Fibroblast of mammary gland (primary cell): ENCODE measurements around the gene ULBP1.
"Not testable (repeated sequence)": the region's sequence is repeated elsewhere in the genome, so short reads cannot be mapped to it uniquely, and the experiment has no call there.

ENCODE experiments used
- DNase-seq: peaks from one replicate; pipeline ENCODE4 v3.0.0-alpha.2; 2010; ENCODE audit warnings: low read depth
- H3K4me3 ChIP-seq: 2 replicates; pipeline ENCODE4 v1.5.1; 2011; ENCODE audit warnings: low read depth, mild to moderate bottlenecking, low read length, moderate library complexity; ENCODE audit not compliant: control insufficient read depth
- TF ChIP-seq, protein P1 (sequence below): conservative IDR thresholded peaks from 2 replicates; pipeline ENCODE4 v1.5.1; 2011; ENCODE audit warnings: low read depth, low read length, inconsistent platforms; ENCODE audit not compliant: control insufficient read depth, insufficient read depth

ULBP1 gene

DNA sequence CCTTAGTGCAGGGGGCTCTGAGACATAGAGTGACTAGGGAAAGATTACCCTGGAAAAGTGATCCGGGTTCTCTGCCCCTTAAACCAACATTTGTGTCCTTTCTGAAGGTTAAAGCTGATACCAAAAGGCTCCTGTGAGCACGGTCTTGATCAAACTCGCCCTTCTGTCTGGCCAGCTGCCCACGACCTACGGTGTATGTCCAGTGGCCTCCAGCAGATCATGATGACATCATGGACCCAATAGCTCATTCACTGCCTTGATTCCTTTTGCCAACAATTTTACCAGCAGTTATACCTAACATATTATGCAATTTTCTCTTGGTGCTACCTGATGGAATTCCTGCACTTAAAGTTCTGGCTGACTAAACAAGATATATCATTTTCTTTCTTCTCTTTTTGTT is 15.1 kb upstream of the ULBP1 start:
- no peak overlapping the region for H3K4me3 ChIP-seq
- no peak for DNase-seq
- TF ChIP-seq, protein P1, sequence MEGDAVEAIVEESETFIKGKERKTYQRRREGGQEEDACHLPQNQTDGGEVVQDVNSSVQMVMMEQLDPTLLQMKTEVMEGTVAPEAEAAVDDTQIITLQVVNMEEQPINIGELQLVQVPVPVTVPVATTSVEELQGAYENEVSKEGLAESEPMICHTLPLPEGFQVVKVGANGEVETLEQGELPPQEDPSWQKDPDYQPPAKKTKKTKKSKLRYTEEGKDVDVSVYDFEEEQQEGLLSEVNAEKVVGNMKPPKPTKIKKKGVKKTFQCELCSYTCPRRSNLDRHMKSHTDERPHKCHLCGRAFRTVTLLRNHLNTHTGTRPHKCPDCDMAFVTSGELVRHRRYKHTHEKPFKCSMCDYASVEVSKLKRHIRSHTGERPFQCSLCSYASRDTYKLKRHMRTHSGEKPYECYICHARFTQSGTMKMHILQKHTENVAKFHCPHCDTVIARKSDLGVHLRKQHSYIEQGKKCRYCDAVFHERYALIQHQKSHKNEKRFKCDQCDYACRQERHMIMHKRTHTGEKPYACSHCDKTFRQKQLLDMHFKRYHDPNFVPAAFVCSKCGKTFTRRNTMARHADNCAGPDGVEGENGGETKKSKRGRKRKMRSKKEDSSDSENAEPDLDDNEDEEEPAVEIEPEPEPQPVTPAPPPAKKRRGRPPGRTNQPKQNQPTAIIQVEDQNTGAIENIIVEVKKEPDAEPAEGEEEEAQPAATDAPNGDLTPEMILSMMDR: no peak

DNA sequence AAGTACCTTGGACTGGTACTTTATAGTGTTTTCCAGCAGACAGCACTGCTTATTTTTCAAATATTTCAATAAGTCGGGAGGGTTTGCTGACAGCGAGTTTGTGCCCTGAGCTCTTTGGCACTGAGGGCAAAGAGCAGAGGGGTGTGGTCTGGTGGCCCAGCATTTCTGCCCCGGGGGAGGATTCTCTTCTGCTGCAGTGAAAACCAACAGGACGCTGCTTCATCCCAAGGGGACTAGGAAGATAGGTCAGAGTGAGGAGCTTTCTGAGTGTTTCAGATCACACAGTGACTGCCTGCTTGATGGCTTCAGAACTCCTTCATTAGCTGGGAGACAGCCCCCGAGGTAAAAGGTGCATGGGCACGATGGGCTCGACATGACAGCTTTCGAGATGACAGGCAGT is 13.3 kb upstream of the ULBP1 start:
- DNase-seq: no peak
- TF ChIP-seq, protein P1: no peak
- H3K4me3 ChIP-seq: no peak overlapping the region

DNA sequence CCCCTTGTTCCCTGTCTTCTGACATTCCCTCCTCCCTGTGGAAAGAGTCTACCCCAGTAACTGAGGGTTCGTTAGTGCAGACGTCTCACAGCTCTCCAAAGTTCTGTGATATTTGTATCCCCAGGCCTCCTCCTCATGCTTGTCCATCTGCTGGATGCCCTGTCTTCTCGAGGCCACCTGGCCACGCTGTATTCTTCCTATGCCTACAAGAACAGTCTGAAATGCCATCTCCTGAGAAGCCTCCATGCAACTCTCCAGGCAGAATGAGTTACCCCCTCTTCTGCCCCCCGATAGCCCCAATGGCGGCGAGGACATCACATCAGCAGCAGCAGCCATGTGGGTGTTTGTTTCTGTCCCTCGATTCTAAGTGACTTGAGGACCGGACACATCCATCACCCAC is 12.6 kb upstream of the ULBP1 start:
- TF ChIP-seq, protein P1: no peak

DNA sequence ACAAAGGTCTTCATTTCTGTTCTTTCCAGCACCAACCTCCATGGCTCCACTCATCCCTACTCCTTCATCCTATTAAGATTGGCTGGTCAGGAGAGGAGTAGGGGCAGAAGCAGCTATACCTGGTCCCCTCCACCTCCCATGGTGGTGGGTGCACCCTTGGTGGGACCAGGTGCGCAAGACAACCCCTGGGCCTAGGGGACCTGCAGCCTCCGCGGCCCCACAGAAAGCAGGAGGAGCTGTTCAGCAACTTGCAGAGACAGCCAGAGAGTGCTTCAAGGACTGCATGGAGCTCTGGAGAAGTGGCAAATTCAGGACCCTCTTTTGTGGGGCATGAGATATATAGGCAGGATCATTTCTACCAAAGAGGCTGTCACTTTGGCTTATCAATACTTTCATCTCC is 12.1 kb upstream of the ULBP1 start:
- no peak overlapping the region for H3K4me3 ChIP-seq
- TF ChIP-seq, protein P1: no peak
- DNase-seq: no peak

More for the DNA sequence above, 12.6 kb upstream of the ULBP1 start:
- no peak for DNase-seq
- no peak overlapping the region for H3K4me3 ChIP-seq

DNA sequence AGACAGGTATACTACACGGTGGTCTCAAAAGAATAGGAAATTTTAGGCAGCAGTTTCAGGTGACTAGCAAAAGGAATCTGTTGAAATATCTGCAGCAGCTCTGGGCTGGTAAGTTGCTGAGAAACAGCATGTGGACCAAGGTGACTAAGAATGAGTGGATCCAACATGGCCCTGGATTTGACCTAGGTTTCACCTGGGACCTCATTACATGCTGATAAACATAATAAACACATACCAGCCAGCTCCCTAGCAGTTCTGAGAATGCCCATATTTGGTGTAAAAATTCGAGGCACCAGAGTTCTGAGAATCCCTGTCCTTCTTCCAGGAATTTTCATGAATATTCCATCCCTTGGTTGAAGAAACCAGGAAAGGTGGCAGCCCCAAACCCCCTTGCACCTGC is 10.4 kb upstream of the ULBP1 start:
- H3K4me3 ChIP-seq, DNase-seq: not testable (repeated sequence)

DNA sequence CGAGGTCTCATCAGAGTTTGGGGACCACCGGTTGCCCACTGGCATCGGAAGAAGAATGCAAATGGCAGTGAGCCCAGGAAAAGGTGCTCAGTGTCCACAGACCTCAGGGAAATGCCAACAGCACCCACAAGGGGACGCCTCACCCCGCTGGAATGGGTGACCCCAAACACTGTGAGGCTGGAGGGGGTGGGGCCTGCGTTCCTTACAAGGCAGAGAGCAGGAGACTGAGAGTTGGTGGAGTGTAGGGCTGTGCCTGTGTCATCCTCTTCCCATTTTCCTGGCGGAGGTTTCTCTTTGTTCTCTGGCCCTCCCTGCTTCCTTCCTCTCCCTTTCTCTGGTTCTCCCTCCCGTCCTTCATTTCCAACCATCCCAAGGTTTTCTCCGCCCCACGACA is 9.8 kb upstream of the ULBP1 start:
- H3K4me3 ChIP-seq, DNase-seq: not testable (repeated sequence)

DNA sequence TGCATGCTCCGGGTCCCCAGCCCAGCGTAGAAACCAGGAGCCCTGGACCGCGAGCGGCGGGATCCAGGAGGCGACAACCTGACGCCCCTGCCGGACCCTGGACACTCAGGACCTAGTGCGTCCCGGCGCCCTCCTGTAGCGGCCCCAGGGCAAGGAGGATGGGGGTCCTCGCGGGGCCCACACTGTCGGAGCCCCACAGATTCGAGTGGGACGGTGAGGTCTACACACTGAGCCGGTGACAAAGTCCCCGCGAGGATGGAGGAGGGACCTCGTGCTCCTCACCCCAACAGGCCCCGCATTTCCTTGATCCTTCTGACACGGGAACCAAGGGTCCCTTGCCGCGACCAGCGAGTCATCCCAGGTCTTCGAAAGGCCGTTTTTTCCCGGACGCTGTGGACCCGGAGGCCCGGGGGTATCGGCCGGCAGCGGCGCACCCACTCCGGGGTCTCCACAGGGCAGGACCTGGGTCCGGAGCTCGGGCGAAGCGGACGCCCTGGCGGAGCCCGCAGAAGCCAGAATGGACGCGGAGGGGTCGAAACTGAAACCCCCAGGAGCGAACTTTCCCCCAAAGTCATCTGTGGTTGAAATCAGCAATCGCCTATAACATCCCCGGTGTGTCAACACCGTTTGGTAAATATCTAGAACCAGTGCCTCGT is 9.3 kb upstream of the ULBP1 start:
- DNase-seq, H3K4me3 ChIP-seq: not testable (repeated sequence)

DNA sequence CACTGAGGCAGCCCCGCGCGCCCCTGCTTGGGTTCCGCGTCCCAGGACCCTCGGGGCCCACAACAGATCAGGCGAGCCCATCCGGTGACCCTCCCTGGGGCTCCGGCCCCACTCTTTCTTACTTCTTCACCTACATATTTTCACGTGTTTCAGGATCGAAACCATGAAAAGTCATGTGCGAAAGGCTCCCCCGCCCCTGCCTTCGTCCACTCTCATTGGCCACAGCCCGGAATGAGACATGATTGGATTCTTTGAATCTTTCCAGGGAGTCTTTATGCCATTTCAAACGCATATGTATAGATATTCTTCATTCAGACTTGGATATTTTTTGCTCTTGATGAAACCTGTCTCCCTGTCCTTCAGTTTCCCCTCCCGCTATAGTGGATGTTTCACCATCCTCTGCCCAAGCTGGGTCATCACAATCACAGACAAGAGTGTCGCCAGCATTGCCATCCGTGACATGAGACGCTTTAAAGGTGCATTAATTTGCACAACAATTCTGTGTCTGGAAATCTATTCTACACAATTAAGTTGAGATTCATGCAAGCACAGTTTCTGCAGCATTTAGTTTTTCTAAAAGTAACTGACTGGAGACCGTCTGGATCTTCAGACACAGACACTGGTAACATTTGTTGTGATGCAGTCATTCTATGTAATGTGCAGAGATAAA is 8.6 kb upstream of the ULBP1 start:
- H3K4me3 ChIP-seq, DNase-seq: not testable (repeated sequence)

DNA sequence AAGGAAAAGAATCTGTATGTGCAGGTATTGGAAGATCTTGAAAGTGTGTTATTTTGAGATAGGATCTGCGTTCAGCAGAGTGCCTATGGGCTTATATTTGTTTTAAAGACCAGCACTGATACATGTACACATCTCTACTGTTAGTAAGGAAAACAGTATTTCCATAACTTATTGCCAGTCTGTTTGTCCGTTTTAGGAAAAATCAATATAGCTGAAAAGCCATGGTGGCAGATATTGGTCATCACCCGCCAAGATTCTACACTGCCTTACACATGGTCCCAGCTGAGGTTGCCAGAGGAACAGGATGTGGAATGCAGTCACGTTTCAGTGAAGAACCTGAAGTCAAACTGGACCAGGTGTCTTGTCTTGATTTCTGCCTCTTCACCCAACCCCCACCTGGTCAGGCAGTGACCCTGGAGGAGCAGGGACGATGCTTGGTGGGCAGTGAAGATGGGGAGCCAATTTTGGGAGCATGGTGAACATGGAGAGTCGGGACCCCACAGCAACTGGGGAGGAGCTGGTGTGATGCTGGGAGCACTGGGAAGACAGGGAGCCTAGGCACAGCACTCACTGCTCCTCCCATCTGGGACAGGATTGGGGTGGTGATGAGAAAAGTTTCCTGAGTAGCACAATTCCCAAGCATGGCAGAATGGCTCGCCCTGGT is 8.0 kb upstream of the ULBP1 start:
- DNase-seq, H3K4me3 ChIP-seq: not testable (repeated sequence)

DNA sequence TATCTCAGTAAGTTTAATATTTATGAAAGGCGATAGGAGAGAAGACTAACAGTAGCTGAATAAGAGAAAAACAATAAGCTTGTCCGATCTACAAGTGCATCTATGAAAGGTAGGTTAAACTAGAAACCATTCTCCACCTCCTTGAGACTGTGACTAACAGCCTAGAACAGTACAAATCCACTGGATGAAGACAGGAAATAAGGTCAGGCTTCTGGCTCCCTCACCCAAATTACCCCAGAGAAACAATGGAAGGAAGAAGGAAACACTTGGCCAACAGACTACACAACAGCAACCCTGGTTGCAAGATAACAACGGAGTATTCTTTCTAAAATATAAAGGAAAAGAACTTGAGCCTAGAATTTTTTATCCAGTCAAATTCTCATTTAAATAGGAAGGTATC is 5.6 kb upstream of the ULBP1 start:
- H3K4me3 ChIP-seq, DNase-seq: not testable (repeated sequence)

DNA sequence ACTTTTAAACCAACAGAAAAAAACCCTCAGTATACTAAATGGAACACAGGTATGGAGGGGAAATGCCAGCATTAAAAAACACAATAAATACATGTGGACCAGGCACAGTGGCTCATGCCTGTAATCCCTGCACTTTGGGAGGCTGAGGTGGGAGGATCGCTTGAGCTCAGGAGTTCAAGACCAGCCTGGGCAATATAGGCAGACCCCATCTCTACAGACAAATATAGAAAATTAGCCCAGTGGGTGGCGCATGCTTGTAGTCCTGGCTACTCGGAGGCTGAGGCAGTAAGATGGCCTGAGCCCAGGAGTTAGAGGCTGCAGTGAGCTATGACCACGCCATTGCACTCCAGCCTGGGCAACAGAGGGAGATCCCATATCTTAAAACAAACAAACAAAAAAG is 3.9 kb upstream of the ULBP1 start:
- not testable (repeated sequence) for DNase-seq, H3K4me3 ChIP-seq
